Central memory CD4-positive, alpha-beta T cell (primary cell): ENCODE data around the gene NR4A3.
A peak's percentile ranks its signal among the peaks of the same experiment; 100 is the strongest.

Source experiments
- DNase-seq: peaks from one replicate; pipeline ENCODE4 v3.0.0; 2022

The NR4A3 gene

DNA sequence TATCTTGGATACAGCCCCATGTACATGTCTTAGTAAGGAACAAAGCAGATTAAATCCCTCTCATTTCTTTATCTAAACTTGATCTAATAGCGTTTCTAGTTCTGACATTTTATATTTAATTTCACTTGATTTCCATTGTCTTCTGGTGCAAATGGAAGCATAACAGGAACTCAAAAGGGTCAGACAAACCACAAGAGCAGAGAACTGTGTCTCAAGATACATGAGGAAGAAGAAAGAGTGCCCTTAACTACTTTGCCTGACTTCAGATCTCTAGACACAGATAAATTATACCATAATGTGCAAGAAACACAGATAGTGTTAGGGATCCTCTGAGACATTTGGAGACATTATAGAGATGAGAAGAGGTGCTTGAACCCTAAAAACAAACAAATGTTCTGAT is 64.1 kb downstream of the NR4A3 start:
- DNase-seq: no peak

DNA sequence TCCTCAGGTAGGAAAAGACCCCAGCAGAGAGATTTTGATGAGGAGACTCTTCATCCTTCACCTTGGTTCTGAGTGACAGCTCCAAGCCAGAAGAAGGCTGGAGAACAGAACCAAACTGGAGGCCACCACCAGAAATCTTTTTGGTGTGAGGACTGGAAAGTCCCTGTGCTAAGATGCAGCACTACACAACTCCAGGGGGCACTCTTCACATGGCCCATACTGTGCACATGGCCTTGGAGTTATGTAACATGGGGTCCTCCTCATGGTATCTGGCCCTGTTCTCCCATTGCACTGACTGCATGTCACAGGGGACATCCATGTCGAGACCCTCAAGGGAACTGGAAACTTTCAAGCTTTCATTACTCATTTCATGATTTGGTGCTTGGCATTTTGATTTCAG is 67.4 kb downstream of the NR4A3 start:
- DNase-seq: no peak

DNA sequence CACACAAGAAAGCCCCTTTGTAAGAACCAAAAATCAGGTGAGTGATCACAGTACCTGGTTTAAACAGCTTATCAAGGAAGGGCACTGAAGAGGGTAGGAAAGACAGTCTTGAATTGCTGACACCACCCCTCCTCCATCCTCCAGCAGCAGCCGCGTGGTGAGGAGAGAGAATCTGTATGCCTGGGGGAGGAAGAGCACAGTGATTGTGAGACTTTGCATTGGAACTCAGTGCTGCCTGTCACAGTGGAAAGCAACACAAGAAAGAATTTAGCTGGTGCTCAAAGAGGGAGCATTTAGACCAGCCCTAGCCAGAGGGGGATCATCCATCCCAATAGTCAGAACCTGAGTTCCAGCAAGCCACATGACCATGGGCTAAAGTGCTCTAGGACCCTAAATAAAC is 73.1 kb downstream of the NR4A3 start:
- DNase-seq: no peak

DNA sequence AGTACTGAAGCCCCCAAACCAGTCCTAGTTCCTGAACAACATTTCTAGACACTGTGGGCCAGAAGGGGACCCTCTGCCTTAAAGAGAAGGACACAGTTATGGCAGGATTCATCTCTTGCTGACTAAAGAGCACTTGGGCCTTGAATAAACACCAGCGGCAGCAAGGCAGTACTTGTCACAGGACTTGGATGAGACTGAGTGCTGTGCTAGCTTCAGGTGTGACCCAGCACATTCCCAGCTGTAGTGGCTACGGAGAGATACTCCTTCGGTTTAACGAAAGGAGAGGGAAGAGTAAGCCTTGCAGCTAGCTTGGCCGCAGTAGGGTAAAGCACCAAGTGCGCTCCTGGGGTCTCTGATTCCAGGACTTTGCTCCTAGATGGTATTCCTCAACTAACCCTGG is 73.8 kb downstream of the NR4A3 start:
- no peak for DNase-seq

DNA sequence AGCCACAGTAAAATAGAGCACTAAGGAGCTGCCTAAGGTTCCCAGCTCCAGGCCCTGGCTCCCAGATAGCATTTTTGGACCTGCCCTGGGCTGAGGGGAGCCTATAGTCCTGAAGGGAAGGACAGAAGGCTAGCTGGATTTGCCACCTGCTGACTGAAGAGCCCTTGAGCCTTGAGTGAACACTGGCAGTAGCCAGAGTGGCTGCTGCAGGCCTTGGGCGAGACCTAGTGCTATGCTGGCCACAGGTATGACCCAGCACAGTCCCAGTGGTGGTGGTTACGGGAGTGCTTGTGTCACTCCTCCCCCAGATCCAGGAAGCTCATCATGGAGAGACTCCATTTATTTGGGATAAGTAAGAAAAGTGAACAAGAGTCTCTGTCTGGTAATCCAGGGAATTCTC is 74.4 kb downstream of the NR4A3 start:
- DNase-seq: no peak

DNA sequence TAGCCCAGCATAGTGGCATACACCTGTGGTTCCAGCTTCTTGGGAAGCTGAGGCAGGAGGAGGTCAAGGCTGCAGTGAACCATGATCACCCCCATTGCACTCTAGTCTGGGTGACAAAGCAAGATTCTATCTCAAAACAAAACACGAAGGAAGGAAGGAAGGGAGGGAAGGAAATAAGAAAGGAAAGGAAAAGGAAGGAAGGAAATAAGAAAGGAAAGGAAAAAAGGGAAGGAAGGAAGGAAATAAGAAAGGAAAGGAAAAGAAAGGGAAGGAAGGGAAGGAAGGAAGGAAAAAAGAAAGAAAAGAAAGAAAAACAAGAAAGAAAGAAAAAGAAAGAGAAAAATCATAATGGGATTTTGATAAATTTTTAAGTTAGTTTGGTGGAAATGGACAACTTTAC is 81.7 kb downstream of the NR4A3 start:
- DNase-seq: no peak

DNA sequence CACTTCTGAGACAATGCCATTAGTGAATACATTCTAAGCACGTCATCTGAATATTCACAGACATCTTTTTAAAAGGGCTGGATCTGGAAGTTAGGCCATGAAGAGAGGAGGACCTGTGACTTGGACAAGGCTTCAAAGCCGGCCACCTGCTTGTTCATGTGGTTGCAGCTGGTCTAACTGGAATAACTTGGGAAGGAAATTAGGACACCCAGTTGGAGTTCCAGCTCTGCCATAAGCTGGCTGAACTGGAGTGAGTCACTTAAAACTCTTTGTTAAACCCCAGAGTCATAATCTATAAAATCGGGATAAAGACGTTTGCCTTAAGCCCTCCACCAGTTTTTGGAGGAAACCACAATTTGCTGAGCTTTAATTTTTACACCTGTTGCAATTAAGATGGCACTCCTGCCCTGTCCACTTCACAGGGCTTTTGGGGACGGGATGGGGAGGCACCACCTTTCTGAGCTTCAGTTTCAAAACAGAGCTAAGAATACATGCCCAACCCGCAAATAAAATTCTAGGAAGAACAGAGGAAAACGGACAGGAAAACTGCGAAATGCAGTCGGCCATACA is 84.2 kb downstream of the NR4A3 start:
- DNase-seq: no peak

DNA sequence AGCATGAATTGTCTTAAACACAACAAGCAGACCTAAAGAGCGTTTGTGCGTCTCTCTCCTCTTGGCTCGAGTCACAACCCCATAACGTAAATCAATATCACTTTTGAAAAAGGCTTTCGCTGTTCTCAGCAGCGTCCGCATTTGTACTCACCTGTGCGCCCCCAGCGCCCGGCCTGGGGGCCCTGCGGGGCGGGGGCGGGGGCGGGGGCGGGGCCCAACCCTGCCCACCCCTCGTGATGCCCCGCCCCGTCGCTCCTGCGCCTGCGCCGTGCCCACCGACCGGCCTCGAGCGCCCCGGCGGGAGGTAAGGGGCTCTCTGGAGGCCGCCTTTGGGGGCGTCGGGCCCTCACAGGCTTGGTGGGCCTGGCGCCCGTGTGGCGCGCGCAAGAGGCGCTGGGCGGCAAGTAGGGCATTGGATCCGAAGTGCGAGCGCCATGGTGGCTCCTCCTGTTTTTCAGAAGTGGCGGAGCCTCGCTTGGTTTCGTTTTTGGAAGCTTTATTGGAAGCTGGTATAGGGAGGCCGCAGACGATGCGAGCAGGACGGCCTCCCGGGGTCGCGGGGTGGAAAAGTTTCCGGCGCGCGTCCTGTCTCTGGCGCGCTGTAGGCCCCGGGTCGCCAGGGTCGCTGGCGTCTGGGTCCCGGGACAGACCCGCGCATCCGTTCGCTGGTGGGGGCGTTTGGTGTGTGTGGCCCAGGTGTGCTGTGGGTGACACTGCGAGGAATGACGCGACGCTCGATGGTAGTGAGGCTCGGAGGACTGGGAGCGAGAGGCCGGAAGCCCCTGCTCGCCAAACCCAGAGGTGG is 84.9 kb downstream of the NR4A3 start, which contains the start of gene STX17:
STX17 (plus strand) TSS at position 252 of the 805 bp plus-strand sequence. CDS start 8,586 bp downstream, outside the sequence.
- DNase-seq: peak; percentile 86

DNA sequence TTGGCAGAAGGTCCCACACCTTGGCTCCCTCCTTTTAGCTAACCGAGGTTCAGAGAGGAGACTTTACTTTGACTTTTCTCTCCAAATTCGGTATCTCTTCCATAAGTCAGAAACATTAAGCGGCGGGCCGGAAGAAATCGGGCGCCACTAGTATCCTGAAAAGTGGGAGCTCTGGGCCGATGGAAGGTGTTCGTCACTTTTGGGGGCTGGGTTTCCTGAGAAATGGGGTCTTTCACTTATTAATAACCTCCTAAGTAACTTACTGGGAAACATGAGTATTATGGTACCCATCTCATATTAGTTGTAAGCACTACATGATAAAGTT is 85.5 kb downstream of the NR4A3 start:
- no peak for DNase-seq

DNA sequence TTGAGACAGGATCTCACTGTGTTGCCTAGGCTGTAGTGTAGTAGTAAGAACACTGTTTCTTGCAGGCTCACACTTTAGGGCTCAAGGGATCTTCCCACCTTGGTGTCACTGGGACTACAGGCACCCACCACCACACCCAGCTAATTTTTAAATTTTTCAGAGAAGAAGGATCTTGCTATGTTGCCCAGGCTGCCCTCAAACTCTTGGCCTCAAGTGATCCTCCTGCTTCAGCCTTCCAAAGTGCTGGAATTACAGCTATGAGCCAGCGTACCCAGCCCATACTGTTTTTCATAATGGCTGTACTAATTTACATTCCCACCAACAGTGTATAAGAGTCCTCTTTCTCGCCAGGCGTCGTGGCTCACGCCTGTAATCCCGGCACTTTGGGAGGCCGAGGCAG is 89.9 kb downstream of the NR4A3 start:
- no peak for DNase-seq
